IMR-90 (cell line): ENCODE measurements around the gene CBL. TPM values are rescaled to one million over a fixed set of nuclear protein-coding genes. Genes with fewer than 3 reads are reported as not detected.

ENCODE experiments used
- ATAC-seq: fragments of 200-7000 bp; cut with Tn5 transposase; 2 replicates; pipeline ENCODE4 v1.9.1; 2020; ENCODE audit warnings: low read depth, mild to moderate bottlenecking, moderate library complexity
- BruUV-seq: library from RNA; stranded (reverse); fragments of 400-500 nt; replicated peaks from 2 replicates; lab custom pipeline; 2021; lab: Mats Ljungman, UMichigan
- CTCF ChIA-PET: fragments of 300-600 bp; formaldehyde crosslinking; extraction: SDS; loops from one replicate; lab custom pipeline; 2021; ENCODE audit warnings: antibody characterized with exemption; lab: Yijun Ruan, JAX
- POLR2A ChIA-PET: fragments of 300-600 bp; sonication (Branson Sonifier 250); formaldehyde crosslinking; loops from one replicate; lab custom pipeline; 2022; ENCODE audit warnings: antibody characterized with exemption; ENCODE audit not compliant: unreplicated experiment; lab: Charles Lee
- DNase-seq: peaks from one replicate; pipeline ENCODE4 v3.0.0; 2013
- H2AFZ ChIP-seq: replicated peaks from 2 replicates; pipeline ENCODE3; 2013; ENCODE audit warnings: low read length, mild to moderate bottlenecking; ENCODE audit not compliant: poor library complexity
- H2AK5ac ChIP-seq: 2 replicates; pipeline ENCODE4 v1.6.1; 2013; ENCODE audit warnings: low read depth, low read length, inconsistent platforms
- H2AK9ac ChIP-seq: replicated peaks from 2 replicates; pipeline ENCODE3; 2013; ENCODE audit warnings: mild to moderate bottlenecking, low read depth, low read length, moderate library complexity; ENCODE audit not compliant: poor library complexity
- H2BK120ac ChIP-seq: 2 replicates; pipeline ENCODE4 v1.6.1; 2013; ENCODE audit warnings: low read depth, low read length, inconsistent platforms
- H2BK15ac ChIP-seq: 3 replicates; pipeline ENCODE4 v1.6.1; 2013; ENCODE audit warnings: low read depth, low read length, inconsistent platforms
- H2BK20ac ChIP-seq: 2 replicates; pipeline ENCODE4 v1.6.1; 2013; ENCODE audit warnings: low read depth, mild to moderate bottlenecking, inconsistent platforms, low read length, moderate library complexity
- H2BK5ac ChIP-seq: 2 replicates; pipeline ENCODE4 v1.6.1; 2013; ENCODE audit warnings: mild to moderate bottlenecking, low read depth, low read length, inconsistent platforms; ENCODE audit not compliant: poor library complexity, severe bottlenecking
- H3K14ac ChIP-seq: replicated peaks from 2 replicates; pipeline ENCODE4 v1.6.1; 2013; ENCODE audit warnings: low read depth, low read length, inconsistent platforms
- H3K18ac ChIP-seq: 2 replicates; pipeline ENCODE4 v1.6.1; 2013; ENCODE audit warnings: low read depth, low read length, control low read depth
- H3K23ac ChIP-seq: 2 replicates; pipeline ENCODE4 v1.6.1; 2013; ENCODE audit warnings: low read depth, low read length, inconsistent platforms
- H3K27ac ChIP-seq: 2 replicates; pipeline ENCODE4 v1.5.1; 2013; ENCODE audit warnings: mild to moderate bottlenecking, control low read depth, low read length; ENCODE audit not compliant: insufficient read depth
- H3K27me3 ChIP-seq: 2 replicates; pipeline ENCODE4 v1.6.1; 2013; ENCODE audit warnings: low read length; ENCODE audit not compliant: control insufficient read depth, insufficient read depth
- H3K36me3 ChIP-seq: 2 replicates; pipeline ENCODE4 v1.6.1; 2013; ENCODE audit warnings: low read length, mixed read lengths; ENCODE audit not compliant: control insufficient read depth, insufficient read depth
- H3K4ac ChIP-seq: 2 replicates; pipeline ENCODE4 v1.6.1; 2013; ENCODE audit warnings: low read depth, low read length, inconsistent platforms
- H3K4me1 ChIP-seq: 2 replicates; pipeline ENCODE4 v1.6.1; 2013; ENCODE audit warnings: low read length, mixed read lengths; ENCODE audit not compliant: control insufficient read depth, insufficient read depth
- H3K4me2 ChIP-seq: 2 replicates; pipeline ENCODE4 v1.6.1; 2013; ENCODE audit warnings: low read depth, mild to moderate bottlenecking, control low read depth, low read length, moderate library complexity
- H3K4me3 ChIP-seq: 2 replicates; pipeline ENCODE4 v1.5.1; 2013; ENCODE audit warnings: low read depth, mild to moderate bottlenecking, control low read depth, low read length, moderate library complexity; ENCODE audit not compliant: insufficient read depth
- H3K56ac ChIP-seq: 2 replicates; pipeline ENCODE4 v1.6.1; 2013; ENCODE audit warnings: low read length, inconsistent platforms; ENCODE audit not compliant: insufficient read depth; ENCODE audit errors: extremely low read depth
- H3K79me1 ChIP-seq, 2 experiments: 2 replicates each; pipeline ENCODE4 v1.6.1; 2013; ENCODE audit warnings: low read length in 2 of 2, inconsistent platforms in 1 of 2, low read depth in 1 of 2
- H3K9ac ChIP-seq: 2 replicates; pipeline ENCODE4 v1.6.1; 2013; ENCODE audit warnings: low read depth, low read length, control low read depth
- H3K9me1 ChIP-seq: 2 replicates; pipeline ENCODE4 v1.6.1; 2013; ENCODE audit warnings: low read length, inconsistent platforms; ENCODE audit not compliant: insufficient read depth
- H3K9me3 ChIP-seq: 2 replicates; pipeline ENCODE4 v1.6.1; 2013; ENCODE audit warnings: low read length; ENCODE audit not compliant: control insufficient read depth, insufficient read depth
- H4K20me1 ChIP-seq: 2 replicates; pipeline ENCODE4 v1.6.1; 2013; ENCODE audit warnings: low read length, inconsistent platforms; ENCODE audit not compliant: insufficient read depth
- H4K5ac ChIP-seq: 2 replicates; pipeline ENCODE4 v1.6.1; 2013; ENCODE audit warnings: mild to moderate bottlenecking, low read depth, low read length, control low read depth
- H4K8ac ChIP-seq, 2 experiments: 2 replicates each; pipeline ENCODE4 v1.6.1; 2013; ENCODE audit warnings: low read depth in 2 of 2, low read length in 2 of 2, control low read depth in 1 of 2, inconsistent platforms in 1 of 2
- H4K91ac ChIP-seq: 2 replicates; pipeline ENCODE4 v1.6.1; 2013; ENCODE audit warnings: low read depth, low read length, inconsistent platforms; ENCODE audit not compliant: insufficient read depth
- CEBPB ChIP-seq: IDR thresholded peaks from 2 replicates; pipeline ENCODE4 v1.6.1; 2012; ENCODE audit warnings: low read depth, low read length, improper control_type of control experiment
- CHD1 ChIP-seq: IDR thresholded peaks from 2 replicates; pipeline ENCODE4 v1.6.1; 2012; ENCODE audit warnings: low read depth, low read length, improper control_type of control experiment
- MAFK ChIP-seq: IDR thresholded peaks from 2 replicates; pipeline ENCODE4 v1.6.1; 2012; ENCODE audit warnings: low read depth, low read length, improper control_type of control experiment
- RCOR1 ChIP-seq: IDR thresholded peaks from 2 replicates; pipeline ENCODE4 v1.6.1; 2012; ENCODE audit warnings: mild to moderate bottlenecking, low read length, improper control_type of control experiment; ENCODE audit not compliant: insufficient replicate concordance
- WGBS, 2 experiments: methylation state at CpG; one replicate each; pipeline versions ENCODE4 v1.1.5 to v1.1.7; 2013; ENCODE audit warnings: missing lambda C conversion rate in 2 of 2; ENCODE audit not compliant: insufficient read length in 1 of 2; ENCODE audit errors: extremely low coverage in 2 of 2; 5-methylcytosine and 5-hydroxymethylcytosine counted together
- dilution Hi-C: fragments of 300-500 bp; cut with HindIII; formaldehyde crosslinking; loops from one replicate; pipeline ENCODE4 v1.14.3; 2018; ENCODE audit warnings: low sequenced_read_pairs; ENCODE audit not compliant: unreplicated experiment
- in situ Hi-C: fragments of 300-500 bp; cut with MboI; formaldehyde crosslinking; loops from 3 replicates; pipeline ENCODE4 v1.14.3; 2019; ENCODE audit warnings: low sequenced_read_pairs, inconsistent platforms, mixed read lengths
- intact Hi-C: fragments of 100-400 bp; cut with micrococcal nuclease; formaldehyde crosslinking; loops from 2 replicates; pipeline ENCODE4 v1.10.0; 2022
- polyA plus RNA-seq, 3 experiments: library from polyadenylated mRNA; depleted of rRNA; stranded (reverse); fragments of >200 nt; gene quantifications; 2 replicates each; pipeline ENCODE4 v1.2.3, GENCODE V29; 2012; ENCODE audit warnings: low replicate concordance in 1 of 3
- total RNA-seq: library from RNA; depleted of rRNA; stranded (reverse); fragments of >200 nt; gene quantifications from 2 replicates; pipeline ENCODE4 v1.2.3, GENCODE V29; 2012

Gene CBL
- total and polyA plus RNA-seq, 2 of the 4 experiments (the other 2 are of a cell fraction): 6.1 to 11.8 TPM

GRCh38 chr11:119322360-119322739 is 116.2 kb downstream of the CBL start:
- Histone ChIP-seq H3K18ac (no peak overlapping the region), H2BK20ac (peak overlapping the region; percentile 4; the same call in 1 of the 2 replicates), H3K4me3 (no peak overlapping the region), H2AK9ac (no peak overlapping the region), H3K36me3 (no peaks in the 10 kb centered on the region), H4K8ac (peak overlapping the region; percentile 3 to 54; a peak in 3 of 4 replicates), H2BK5ac (no peak overlapping the region), H2AFZ (no peak overlapping the region), H4K91ac (0 out of 2 replicates have a peak overlapping the region, but pooled peaks have one; percentile 48), H3K27me3 (no peaks in the 10 kb centered on the region), H3K79me1 (peaks cover 0 to 28% of the 10 kb centered on the region in 2 experiments; a peak in 3 of 4 replicates), H3K23ac (no peak overlapping the region), H3K9me1 (peaks cover 17% of the 10 kb centered on the region), H3K27ac (no peak overlapping the region), H3K9me3 (no peaks in the 10 kb centered on the region), H2BK15ac (peak overlapping the region; percentile 57; the same call in 1 of the 3 replicates), H3K56ac (0 out of 2 replicates have a peak overlapping the region, but pooled peaks have one; percentile 4), H4K5ac (peak overlapping the region; percentile 19; the same call in 1 of the 2 replicates), H3K9ac (peak overlapping the region; percentile 31; the same call in 1 of the 2 replicates), H3K4me2 (no peak overlapping the region), H3K4ac (peak overlapping the region; percentile 37; the same call in 1 of the 2 replicates), H2BK120ac (peak overlapping the region; percentile 59), H3K14ac (no peak overlapping the region), H2AK5ac (0 out of 2 replicates have a peak overlapping the region, but pooled peaks have one; percentile 1), H4K20me1 (no peaks in the 10 kb centered on the region), H3K4me1 (peaks cover 34% of the 10 kb centered on the region)
- WGBS, 2 experiments: 64% methylated on average over 6 of the region's 6 CpGs; no CpG with 5 or more reads in 1 of the 2 experiments
- intact Hi-C loops (loop anchor here (2.0 to 5.0 kb wide), 3 partner anchors 118 to 230 kb away; partner anchors contain the start of gene ABCG4), dilution Hi-C loops (no loop called here), in situ Hi-C loops (no loop called here)
- POLR2A ChIA-PET: no interaction called here
- ATAC-seq (no peak), DNase-seq (no peak)
- CTCF ChIA-PET: interaction anchor here (0.8 to 1.5 kb wide), 3 partner anchors 34 to 175 kb away, joined by 3 read pairs; partner anchors contain the start of gene CBL
- TF ChIP-seq MAFK (no peak), CHD1 (no peak), CEBPB (peak; percentile 53; the same call in 1 of the 2 replicates), RCOR1 (no peak)
- BruUV-seq: no TSS peak
